Panc1 (cell line): ENCODE results near the gene RAP1GAP2. TPM values are rescaled to one million over a fixed set of nuclear protein-coding genes. Genes with fewer than 3 reads are reported as not detected.
"Not testable (repeated sequence)": the region's sequence is repeated elsewhere in the genome, so short reads cannot be mapped to it uniquely, and the experiment has no call there.

Experiments
- ATAC-seq: fragments of 200-7000 bp; cut with Tn5 transposase; 2 replicates; pipeline ENCODE4 v1.9.1; 2020; ENCODE audit warnings: mild to moderate bottlenecking, moderate library complexity
- BruUV-seq: library from RNA; stranded (reverse); fragments of 400-500 nt; replicated peaks from 2 replicates; lab custom pipeline; 2021; lab: Mats Ljungman, UMichigan
- CTCF ChIA-PET: fragments of 300-600 bp; sonication (Branson Sonifier 250); formaldehyde crosslinking; loops from one replicate; lab custom pipeline; 2022; ENCODE audit warnings: antibody characterized with exemption; lab: Charles Lee
- POLR2A ChIA-PET: fragments of 300-600 bp; sonication (Branson Sonifier 250); formaldehyde crosslinking; loops from one replicate; lab custom pipeline; 2022; ENCODE audit warnings: antibody characterized with exemption; lab: Charles Lee
- DNase-seq: peaks from one replicate; pipeline ENCODE4 v3.0.0-alpha.2; 2010; ENCODE audit warnings: low read depth, low spot score
- H3K27ac ChIP-seq: 2 replicates; pipeline ENCODE4 v1.5.1; 2011; ENCODE audit warnings: mild to moderate bottlenecking, low read length, inconsistent platforms
- H3K27me3 ChIP-seq: fragments of 200-500 bp; sonication (Bioruptor generic); 2 replicates; pipeline ENCODE4 v1.6.0; 2014; ENCODE audit warnings: low read length, inconsistent platforms; ENCODE audit not compliant: control insufficient read depth, insufficient read depth
- H3K36me3 ChIP-seq: fragments of 200-500 bp; sonication (Bioruptor generic); 2 replicates; pipeline ENCODE4 v1.5.1; 2014; ENCODE audit warnings: inconsistent platforms, mild to moderate bottlenecking, low read length, moderate library complexity; ENCODE audit not compliant: control insufficient read depth, insufficient read depth
- H3K4me1 ChIP-seq: 2 replicates; pipeline ENCODE4 v1.5.1; 2011; ENCODE audit warnings: inconsistent platforms, mild to moderate bottlenecking, low read length, moderate library complexity; ENCODE audit not compliant: control insufficient read depth, insufficient read depth
- H3K4me3 ChIP-seq, 2 experiments: 2 replicates each; pipeline ENCODE4 v1.5.1; 2011 to 2012; ENCODE audit warnings: low read depth in 2 of 2, low read length in 2 of 2, mild to moderate bottlenecking in 2 of 2, inconsistent platforms in 1 of 2, moderate library complexity in 1 of 2
- H3K9me3 ChIP-seq: fragments of 200-500 bp; sonication (Bioruptor generic); 2 replicates; pipeline ENCODE4 v1.5.1; 2014; ENCODE audit warnings: low read depth, mild to moderate bottlenecking, inconsistent platforms, low read length, moderate library complexity; ENCODE audit not compliant: control insufficient read depth, insufficient read depth
- in situ Hi-C: cut with HindIII; loops from 2 replicates; pipeline ENCODE4 v1.10.0; 2016; ENCODE audit warnings: low sequenced_read_pairs, low pct_unique_long_range_greater_than_20kb
- intact Hi-C: fragments of 100-400 bp; cut with micrococcal nuclease; formaldehyde crosslinking; loops from one replicate; pipeline ENCODE4 v1.10.0; 2022; ENCODE audit not compliant: unreplicated experiment
- microRNA-seq: library from miRNA; unstranded; fragments of <30 nt; microRNA quantifications from one replicate; pipeline ENCODE4 v1.1.0, GENCODE V29; 2020; ENCODE audit not compliant: unreplicated experiment
- total RNA-seq: library from RNA; stranded (reverse); gene quantifications from one replicate; pipeline ENCODE4 v1.2.1, GENCODE V29; 2021; ENCODE audit not compliant: unreplicated experiment

The RAP1GAP2 gene
- total RNA-seq, 1 experiment from 2014 or later: 10.0 TPM

DNA sequence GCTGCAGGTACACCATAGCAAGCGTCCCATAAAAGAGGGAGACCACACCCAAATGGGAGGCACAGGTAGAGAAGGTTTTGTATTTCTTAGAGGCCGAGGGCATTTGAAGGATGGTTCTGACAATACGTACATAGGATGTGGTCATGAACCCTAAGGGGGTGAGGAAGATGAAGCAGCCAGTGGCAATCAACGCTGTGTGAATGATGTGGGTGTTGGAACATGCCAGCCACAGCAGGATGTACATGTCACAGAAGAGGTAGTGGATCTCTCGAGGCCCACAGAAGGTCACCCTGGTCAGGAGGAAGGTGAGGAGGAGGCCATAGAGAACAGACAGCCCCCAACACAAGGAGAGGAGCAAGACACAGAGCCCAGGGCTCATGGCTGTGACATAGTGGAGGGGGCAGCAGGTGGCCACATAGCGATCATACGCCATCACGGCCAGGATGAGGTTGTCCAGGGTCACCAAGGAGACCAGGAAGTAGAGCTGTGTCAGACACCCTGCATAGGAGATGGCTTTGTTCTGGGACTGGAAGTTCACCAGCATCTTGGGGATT is 266.7 kb downstream of the RAP1GAP2 start:
- intact Hi-C loops, H3K4me3 ChIP-seq, POLR2A ChIA-PET, CTCF ChIA-PET, in situ Hi-C loops, DNase-seq, BruUV-seq, H3K27ac ChIP-seq, H3K4me1 ChIP-seq, H3K27me3 ChIP-seq, H3K9me3 ChIP-seq, H3K36me3 ChIP-seq, ATAC-seq: not testable (repeated sequence)

DNA sequence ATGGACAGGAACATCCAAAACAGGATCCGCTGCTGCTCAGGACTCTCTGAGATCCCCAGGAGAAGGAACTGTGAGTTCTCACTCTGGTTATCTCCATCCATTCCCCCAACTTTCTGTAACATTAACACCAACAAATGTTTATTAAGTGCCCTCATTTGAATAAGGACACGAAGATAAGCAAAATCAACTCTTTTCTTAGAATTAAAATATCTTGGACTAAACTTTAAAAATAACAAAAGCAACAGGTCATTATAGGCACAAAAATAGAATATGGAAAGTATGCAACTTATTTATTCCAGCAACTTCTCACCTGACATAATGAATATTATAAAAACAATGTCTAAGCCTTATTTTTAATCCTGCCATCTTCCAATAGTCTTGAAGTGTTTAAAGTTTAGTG is 267.3 kb downstream of the RAP1GAP2 start, which contains the start of gene OR1D5:
Gene OR1D5 (minus strand): TSS at position 101 of the 400 bp plus-strand sequence. CDS start 0 bp downstream, at position 101.
- POLR2A ChIA-PET, H3K4me3 ChIP-seq, intact Hi-C loops, H3K36me3 ChIP-seq, H3K9me3 ChIP-seq, in situ Hi-C loops, H3K4me1 ChIP-seq, BruUV-seq, H3K27me3 ChIP-seq, CTCF ChIA-PET, H3K27ac ChIP-seq, DNase-seq, ATAC-seq: not testable (repeated sequence)

GRCh38 chr17:3065192-3065591 is 269.0 kb downstream of the RAP1GAP2 start:
- H3K4me1 ChIP-seq, in situ Hi-C loops, BruUV-seq, H3K36me3 ChIP-seq, intact Hi-C loops, H3K9me3 ChIP-seq, H3K4me3 ChIP-seq, CTCF ChIA-PET, ATAC-seq, H3K27ac ChIP-seq, DNase-seq, H3K27me3 ChIP-seq, POLR2A ChIA-PET: not testable (repeated sequence)

DNA sequence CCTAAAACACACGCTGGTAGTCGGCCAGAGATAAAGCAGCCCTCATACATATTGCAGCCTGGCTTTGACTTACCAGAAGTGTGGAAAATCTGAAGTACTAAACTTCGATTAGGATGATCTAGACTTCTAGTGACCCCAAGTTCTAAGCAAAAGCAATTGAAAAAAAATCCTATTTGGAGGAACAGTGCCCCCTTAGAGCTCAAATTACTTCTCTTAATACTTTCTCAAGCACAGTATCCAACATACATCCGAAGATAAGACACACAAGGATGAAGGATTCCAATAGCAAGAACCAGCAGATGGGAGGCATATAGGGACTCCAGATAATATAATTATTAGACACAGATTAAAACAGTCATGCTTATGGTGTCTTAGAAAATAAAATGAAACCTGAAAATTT is 277.6 kb downstream of the RAP1GAP2 start:
- H3K4me3 ChIP-seq, H3K4me1 ChIP-seq, H3K9me3 ChIP-seq, H3K27ac ChIP-seq, BruUV-seq, DNase-seq, intact Hi-C loops, CTCF ChIA-PET, H3K27me3 ChIP-seq, H3K36me3 ChIP-seq, ATAC-seq, POLR2A ChIA-PET, in situ Hi-C loops: not testable (repeated sequence)

Small RNA genes within 50 kb of the gene (microRNA-seq; reads per million reads assigned to microRNA genes)
- gene MIR1253: not detected

Other genes starting within 250 kb of the RAP1GAP2 start
- 120 TPM for gene PAFAH1B1, start 202.8 kb upstream of the RAP1GAP2 start, total RNA-seq
- 119 TPM for gene CLUH, start 84.7 kb upstream of the RAP1GAP2 start, total RNA-seq
- gene CCDC92B, start 46.8 kb upstream of the RAP1GAP2 start, total RNA-seq: 0.51 TPM